Stimulated activated CD8-positive, alpha-beta memory T cell treated with anti-CD3 and anti-CD28 coated beads, Interleukin-4, amount 100 ng/mL, for 48 hours (primary cell): ENCODE data around the gene FGF18.
"Not testable (repeated sequence)": the region's sequence is repeated elsewhere in the genome, so short reads cannot be mapped to it uniquely, and the experiment has no call there.

ENCODE experiments used
- DNase-seq: peaks from one replicate; pipeline ENCODE4 v3.0.0-alpha.2; 2020

FGF18 gene

DNA sequence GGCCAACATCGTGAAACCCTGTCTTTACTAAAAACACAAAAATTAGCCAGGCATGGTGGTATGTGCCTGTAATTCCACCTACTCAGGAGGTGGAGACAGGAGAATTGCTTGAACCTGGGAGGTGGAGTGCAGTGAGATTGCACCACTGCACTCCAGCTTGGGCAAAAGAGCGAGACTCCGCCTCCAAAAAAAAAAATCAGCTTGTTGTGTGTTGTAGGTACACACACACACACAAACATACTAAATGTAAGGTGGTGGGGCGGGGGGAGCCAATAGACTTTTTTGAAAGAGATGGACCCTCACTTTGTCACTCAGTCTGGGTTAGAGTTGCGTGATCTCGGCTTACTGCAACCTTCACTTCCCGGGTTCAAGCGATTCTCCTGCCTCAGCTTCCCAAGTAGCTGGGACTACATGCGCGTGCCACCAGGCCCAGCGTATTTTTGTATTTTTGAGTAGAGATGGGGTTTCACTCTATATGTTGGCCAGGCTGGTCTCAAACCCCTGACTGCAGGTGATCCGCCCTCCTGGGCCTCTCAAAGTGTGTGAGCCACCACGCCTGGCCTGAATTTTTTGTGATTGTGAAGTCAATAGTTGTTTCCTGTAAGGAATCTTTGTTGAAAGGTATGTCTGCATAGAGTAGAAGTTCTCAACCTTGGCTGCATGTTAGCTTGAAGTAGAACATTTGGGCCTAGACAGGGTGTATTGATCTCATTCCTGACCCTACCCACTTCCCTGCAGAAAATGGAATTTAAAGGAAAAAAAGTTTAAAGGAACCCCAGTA, 18.1 kb upstream of the FGF18 start:
- no peak for DNase-seq

DNA sequence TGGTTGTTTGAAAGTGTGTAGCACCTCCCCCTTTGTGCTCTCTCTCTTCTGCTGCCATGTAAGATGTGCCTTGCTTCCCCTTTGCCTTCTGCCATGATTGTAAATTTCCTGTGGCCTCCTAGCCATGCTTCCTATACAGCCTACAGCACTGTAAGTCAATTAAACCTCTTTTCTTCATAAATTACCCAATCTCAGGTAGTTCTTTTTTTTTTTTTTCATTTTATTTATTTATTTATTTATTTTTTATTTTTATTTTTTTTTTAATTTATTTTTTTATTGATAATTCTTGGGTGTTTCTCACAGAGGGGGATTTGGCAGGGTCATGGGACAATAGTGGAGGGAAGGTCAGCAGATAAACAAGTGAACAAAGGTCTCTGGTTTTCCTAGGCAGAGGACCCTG, 16.7 kb upstream of the FGF18 start:
- not testable (repeated sequence) for DNase-seq

DNA sequence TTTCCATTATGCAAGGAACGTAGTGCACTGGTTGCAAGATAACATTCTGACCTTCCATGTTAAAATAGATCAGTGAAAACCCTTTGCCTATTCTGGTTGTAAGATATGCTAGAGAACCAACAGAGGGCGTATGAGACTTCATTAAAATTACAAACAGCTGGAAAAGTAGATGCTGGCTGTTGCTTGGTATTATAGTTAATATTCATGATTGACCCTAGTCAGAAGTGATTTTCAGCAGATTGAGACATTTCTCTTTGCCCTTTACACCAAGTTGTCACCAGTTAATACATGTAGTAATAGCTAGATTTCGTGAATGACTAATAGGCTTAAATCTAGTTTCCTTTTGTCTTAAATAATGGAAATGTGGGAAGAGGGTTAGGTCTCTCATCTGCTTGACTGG, 13.8 kb upstream of the FGF18 start:
- DNase-seq: no peak

DNA sequence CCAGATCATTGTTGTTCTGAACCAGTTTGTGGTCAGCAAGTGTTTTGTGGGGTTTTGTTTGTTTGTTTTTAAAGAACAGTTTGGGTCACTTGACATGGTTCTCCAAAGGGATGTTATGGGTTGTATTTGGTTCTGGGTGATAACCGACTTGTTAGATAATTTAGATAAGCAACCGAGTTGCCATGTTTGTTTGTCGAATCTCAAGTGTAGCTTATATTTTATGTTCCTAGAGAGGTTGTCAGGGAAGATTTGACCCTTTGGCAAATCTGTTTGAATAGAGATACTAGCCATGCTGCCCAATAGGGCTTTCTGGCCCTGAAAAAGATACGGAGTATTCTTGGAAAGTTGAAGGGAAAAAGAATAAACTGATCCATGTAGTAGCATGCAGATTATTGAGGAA, 12.2 kb upstream of the FGF18 start:
- no peak for DNase-seq

GRCh38 chr5:171409164-171410136, 10.0 kb upstream of the FGF18 start:
- no peak for DNase-seq

- no peak for DNase-seq
Observed at GRCh38 chr5:171410181-171410580, 9.3 kb upstream of the FGF18 start.

- no peak for DNase-seq
Observed at GRCh38 chr5:171412186-171412585, 7.3 kb upstream of the FGF18 start.

DNA sequence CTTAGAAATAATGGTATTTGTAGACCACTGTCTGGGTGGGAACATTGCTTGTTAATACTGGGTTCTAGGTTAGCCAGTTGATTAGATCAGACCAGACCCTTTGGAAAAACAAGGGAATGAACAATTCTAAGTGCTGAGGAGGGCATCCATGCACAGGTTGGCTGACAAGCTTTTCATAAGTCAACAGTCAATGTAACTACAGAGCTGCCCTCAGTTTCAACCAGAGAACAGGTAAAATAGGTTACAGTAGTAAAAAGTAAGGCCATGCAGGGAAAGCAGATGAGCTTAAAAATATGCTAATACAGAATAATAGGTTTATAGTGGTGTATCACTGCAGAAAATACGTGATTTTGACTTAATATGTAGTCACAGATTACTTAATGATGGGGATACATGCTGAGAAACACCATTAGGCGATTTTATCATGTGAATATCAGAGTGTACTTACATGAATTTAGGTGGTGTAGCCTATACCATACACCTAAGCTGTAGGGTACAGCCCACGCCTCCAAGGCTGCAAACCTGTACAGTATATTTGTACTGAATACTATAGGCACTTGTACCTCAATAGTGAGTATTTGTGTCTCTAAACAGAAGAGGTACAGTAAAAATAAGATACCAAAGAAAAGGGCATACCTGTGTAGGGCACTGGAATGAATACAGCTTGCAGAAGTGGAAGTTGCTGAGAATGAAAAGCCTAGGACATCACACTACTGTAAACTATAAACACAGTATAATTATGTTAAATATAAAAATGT, 6.1 kb upstream of the FGF18 start:
- peak; percentile 27 for DNase-seq

GRCh38 chr5:171413993-171414392, 5.5 kb upstream of the FGF18 start:
- not testable (repeated sequence) for DNase-seq

GRCh38 chr5:171415115-171415730, 4.2 kb upstream of the FGF18 start:
- no peak for DNase-seq

DNA sequence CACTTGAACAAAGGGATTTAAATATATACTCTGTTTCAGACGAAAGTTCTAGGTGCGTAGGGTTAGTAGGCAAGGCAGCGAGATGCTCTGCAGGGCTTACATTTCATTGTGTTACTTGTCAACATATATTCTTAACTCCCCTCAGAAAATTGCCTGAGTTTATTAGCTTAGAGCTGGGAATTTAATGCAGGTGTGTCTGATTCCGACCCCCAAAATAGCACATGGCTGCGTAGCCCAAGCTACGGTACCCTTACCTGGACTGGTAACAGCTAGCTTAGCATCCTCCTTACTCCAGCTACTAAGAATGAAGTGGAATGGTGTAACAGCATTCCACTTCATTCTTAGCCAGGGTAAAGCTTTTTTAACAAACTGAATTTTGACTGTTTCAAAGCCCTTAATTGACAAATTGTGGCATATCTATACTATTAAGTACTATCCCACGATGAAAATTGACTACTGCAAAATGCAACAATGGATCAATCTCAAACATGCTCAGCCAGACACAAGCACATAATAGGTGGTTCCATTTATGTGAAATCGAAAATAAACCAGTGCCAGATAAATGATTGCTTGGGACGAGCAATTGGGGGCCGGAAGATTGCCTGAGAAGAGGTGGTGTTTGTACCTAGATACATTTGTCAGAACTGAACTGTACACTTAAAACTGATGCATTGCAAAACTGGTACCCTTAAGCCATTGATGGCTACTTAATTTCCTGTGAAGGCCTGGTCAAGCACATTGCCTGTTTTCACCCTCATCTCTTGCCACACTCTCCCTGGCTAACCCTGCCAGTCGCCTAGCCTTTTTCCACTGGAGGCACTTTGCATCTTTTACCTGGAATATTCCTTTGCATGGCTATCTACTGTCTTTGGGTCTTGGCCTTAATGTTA, 3.0 kb upstream of the FGF18 start:
- DNase-seq: peak; percentile 22

- DNase-seq: peak; percentile 75
Observed at GRCh38 chr5:171418316-171418981, 998 bp upstream of the FGF18 start.

DNA sequence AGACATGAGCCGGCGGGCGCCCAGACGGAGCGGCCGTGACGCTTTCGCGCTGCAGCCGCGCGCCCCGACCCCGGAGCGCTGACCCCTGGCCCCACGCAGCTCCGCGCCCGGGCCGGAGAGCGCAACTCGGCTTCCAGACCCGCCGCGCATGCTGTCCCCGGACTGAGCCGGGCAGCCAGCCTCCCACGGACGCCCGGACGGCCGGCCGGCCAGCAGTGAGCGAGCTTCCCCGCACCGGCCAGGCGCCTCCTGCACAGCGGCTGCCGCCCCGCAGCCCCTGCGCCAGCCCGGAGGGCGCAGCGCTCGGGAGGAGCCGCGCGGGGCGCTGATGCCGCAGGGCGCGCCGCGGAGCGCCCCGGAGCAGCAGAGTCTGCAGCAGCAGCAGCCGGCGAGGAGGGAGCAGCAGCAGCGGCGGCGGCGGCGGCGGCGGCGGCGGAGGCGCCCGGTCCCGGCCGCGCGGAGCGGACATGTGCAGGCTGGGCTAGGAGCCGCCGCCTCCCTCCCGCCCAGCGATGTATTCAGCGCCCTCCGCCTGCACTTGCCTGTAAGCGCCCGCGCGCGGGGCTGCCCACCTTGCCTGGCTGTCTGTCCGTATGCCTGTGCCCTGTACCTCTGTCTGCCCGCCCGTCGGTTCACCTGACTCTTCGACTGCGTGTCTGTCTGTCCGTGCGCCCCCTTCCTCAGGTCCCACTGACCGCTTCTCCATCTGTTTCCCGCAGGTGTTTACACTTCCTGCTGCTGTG, 412 bp downstream of the FGF18 start:
- DNase-seq: peak; percentile 43

DNA sequence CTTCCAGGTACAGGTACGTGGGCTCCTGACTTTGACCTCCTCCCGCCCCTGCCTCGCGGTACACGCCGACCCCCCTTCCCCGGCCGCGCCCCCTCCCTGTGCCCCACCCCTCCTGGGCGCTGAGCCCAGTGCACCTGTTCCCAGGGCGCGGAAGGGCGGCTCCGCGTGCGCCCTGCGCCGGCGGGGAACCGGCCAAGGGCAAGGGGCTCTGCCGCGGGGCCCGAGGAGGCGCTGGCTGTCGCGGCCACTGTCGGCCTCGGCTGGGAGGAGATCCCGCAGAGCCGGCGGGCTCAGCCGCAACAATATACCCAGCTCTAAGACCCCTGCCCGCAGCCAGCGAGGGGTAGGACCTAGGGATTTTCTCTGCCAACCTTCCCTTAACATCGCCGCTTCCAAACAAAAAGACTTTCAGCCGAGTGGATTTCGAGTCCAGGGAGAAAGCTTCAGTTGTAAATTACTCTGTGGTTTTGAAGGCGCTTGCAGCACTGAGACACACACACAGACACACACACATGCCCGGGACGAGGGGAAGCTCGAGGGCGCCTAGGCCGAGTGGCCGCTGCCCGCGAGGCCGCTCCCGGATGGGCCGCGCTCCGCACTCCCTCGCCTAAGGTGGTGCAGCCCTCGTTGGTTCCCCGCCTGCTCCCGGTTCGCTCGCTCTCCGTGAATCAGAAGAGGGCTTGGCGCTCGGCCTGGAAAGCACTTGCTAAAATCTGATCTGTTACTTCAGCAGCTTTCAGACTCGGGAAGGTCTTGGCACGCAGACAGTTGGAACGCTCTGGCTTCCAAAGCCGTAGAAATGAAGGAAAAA, 1.2 kb downstream of the FGF18 start:
- no peak for DNase-seq

DNA sequence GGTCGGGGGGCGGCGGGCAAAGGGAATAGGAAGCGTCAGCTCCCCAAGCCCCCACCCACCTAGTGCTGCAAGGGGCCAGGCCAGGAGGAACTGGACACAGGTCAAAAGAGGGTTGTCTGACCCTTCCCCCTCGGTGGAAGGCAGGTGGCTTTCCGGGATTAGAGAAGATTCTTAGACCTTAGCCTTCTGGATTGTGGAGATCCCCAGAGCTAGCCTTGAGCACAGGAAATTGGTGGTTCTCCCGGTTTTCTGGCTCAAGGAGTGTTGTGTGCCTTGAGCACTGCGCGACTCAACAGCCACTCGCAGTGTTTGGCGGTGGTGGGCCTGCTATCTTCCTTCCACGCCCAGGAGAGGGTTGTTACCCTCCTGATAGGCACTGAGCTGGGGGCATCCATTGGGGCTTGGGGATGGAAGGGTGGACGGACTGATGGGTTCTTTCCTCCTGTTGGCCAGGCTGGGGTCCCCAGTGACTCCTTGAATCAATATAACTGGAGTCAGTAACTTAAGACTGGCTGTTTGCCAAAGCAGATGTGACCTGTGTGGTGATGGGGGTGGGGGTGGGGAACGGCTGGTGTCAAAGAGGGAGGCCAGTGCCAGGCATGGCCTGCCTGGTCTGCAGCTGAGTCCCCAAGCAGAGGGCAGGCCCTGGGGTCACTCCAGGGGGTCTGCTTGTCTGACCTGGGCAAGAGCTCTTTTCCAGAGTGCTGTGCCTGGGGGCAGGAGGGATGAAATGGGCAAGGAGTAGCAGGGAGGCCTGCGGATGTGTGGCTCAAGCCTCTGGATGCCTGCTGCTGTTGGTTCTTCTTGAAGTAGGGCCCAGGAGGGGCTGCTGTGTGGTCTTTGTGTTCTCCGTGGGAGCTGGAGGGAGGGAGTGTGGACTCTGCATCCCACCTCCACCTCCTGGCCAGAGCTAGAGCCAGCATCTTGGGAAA, 2.1 kb downstream of the FGF18 start:
- no peak for DNase-seq

DNA sequence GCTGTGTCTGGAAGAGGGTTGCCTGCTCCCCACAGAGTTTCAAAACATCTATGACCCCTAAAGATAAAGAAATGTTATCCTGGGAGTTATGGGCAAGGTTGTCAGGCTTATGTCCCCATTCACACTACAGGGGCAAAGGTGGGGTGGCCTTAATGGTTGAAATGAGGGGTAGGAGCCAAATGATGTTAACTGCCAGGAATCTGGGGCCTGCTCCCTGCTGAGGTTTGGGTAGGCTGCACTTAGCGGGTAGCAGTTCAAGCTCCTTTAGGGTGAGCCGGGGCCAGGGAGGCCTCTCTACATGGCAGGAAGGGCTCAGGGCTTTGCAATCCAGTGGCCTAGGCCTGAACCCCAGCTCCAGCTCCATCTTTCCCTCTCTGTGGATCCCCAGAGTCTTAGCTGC, 3.0 kb downstream of the FGF18 start:
- no peak for DNase-seq

DNA sequence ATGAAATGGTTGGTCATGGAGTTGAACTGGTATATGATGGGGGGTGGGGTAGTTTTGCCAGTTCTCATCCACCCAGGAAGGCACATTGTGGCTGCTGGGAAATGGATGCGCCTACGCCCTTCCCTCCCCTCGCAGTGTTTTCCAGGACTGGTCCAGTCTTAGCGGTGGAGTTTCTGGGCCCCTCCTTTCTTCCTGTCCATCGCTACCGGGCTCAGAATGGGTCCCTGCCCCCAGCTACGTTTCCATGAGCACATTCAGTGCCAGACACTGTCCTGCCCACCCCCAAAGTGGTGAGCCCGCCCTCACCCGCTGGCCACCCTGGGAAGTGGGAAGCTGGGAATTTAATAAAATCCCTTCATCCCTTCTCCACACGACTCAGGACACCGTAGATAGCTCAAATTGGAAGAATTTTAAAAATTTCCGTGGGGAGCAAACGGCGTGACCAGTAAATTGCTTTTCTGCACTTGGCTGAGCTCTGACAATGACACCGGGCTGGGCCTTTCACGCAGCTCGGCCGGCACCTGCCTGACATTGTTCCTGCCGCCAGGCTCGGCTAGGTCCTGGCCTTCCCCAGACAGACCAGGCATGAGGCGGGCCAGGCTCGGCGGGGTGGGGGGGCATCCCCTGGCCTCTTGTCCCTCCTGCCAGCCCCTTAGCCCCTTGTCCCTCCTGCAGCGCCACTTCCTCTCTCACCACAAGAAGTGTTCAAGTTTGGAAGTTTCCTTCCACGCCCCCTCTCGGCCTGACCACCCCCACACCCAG, 3.6 kb downstream of the FGF18 start:
- no peak for DNase-seq
